ENCODE measurements around the gene CLRN2.

CLRN2 gene

DNA sequence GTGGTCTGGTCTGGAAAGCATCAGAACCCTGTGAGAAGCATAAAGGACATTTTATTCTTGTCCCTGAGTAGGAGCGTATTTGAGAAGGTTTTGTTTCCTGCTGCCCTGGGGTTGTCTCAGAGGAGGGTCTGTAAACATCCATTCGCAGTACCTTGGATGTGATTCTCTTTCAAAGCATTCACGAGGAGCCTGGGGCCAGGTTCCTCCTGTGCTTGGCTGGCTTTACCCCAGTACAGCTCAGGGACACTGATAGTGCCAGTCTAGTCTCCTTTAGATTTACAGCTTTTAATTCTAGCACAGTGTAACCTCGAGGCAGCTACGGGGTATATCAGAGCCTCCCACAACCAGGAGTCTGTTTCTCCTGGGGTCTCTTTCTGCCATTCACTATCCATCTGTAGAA lies 2.7 kb downstream of the CLRN2 start:
- POLR2A ChIA-PET, result no interaction called here
- H3K4me3 ChIP-seq (ENCODE audit: low read depth, low read length), result no peak overlapping the region
- CTCF ChIA-PET, result interaction anchor here (1.6 kb wide), 1 partner anchor 31 kb away, joined by 5 read pairs; no protein-coding TSS in a partner anchor

GRCh38 chr4:17521595-17521994 lies 6.6 kb downstream of the CLRN2 start:
- TF ChIP-seq, protein P1, sequence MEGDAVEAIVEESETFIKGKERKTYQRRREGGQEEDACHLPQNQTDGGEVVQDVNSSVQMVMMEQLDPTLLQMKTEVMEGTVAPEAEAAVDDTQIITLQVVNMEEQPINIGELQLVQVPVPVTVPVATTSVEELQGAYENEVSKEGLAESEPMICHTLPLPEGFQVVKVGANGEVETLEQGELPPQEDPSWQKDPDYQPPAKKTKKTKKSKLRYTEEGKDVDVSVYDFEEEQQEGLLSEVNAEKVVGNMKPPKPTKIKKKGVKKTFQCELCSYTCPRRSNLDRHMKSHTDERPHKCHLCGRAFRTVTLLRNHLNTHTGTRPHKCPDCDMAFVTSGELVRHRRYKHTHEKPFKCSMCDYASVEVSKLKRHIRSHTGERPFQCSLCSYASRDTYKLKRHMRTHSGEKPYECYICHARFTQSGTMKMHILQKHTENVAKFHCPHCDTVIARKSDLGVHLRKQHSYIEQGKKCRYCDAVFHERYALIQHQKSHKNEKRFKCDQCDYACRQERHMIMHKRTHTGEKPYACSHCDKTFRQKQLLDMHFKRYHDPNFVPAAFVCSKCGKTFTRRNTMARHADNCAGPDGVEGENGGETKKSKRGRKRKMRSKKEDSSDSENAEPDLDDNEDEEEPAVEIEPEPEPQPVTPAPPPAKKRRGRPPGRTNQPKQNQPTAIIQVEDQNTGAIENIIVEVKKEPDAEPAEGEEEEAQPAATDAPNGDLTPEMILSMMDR (IDR thresholded peaks at IDR 0.05; ENCODE audit: insufficient read depth, low read length, missing control alignments), result no peak

More for the DNA sequence above, 2.7 kb downstream of the CLRN2 start:
- TF ChIP-seq, protein P1 (IDR thresholded peaks at IDR 0.05; ENCODE audit: insufficient read depth, low read length, missing control alignments), result no peak
- no peak for DNase-seq (ENCODE audit: low read depth, low spot score)

DNA sequence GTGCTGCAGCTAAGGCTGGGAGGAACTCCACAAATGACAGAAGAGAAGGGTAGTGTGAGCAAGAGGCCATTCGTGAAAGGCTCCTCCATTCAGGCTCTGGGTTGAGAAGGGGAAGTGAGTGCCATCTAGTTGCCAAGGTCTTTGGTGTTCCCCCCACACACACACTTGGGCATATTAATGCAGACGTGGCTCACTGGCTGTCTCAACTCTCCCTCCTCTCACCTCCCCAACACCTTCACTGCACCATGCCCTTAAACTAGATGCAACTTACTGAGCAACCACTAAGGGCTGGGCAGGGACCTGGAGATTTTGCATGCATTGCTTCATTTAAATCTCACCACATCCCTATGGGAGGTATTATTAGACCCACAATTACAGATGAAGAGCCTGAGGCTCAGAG lies 8.7 kb downstream of the CLRN2 start:
- DNase-seq (ENCODE audit: low read depth, low spot score), result no peak
- CTCF ChIA-PET, result interaction anchor here (1.4 to 2.1 kb wide), 3 partner anchors 10 to 114 kb away, joined by 3 to 6 read pairs (median 3); partner anchors contain the start of gene QDPR
- no peak overlapping the region for H3K4me3 ChIP-seq (ENCODE audit: low read depth, low read length)
- POLR2A ChIA-PET, result no interaction called here
- TF ChIP-seq, protein P1 (IDR thresholded peaks at IDR 0.05; ENCODE audit: insufficient read depth, low read length, missing control alignments), result no peak

More at GRCh38 chr4:17521595-17521994, 6.6 kb downstream of the CLRN2 start:
- POLR2A ChIA-PET, result no interaction called here
- no peak overlapping the region for H3K4me3 ChIP-seq (ENCODE audit: low read depth, low read length)
- CTCF ChIA-PET, result no interaction called here
- DNase-seq (ENCODE audit: low read depth, low spot score), result no peak

DNA sequence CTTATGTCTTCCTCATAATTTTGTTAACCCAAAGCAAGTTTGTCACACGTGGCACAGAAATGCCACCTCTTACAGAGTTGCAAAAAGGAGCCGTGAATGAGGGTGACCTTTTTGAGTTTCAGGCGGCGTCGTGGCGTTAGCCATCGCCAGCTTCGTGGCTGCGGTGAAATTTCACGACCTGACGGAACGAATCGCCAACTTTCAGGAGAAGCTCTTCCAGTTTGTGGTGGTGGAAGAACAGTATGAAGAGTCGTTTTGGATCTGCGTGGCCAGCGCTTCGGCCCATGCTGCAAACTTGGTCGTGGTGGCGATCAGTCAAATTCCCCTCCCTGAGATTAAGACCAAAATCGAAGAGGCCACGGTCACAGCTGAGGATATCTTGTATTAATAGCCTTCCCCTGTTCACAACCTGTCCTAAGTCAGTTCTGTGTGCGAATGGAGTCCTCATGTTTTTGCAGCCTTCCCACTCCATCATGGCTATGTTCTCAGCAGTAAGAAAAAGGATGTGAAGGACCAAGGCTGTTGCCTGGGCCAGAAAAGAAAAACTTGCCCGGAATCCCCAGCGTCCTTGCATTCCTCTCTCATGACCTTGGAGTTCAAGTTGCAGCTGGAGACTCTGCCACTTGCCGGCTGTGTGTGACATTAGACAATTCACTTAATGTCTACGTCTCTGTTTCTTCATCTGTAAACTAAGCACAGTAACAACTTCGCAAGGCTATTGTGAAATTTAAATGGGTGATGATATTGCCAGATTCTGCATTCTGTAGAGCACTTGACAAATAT lies 11.9 kb downstream of the CLRN2 start:
- CTCF ChIA-PET, result no interaction called here
- DNase-seq (ENCODE audit: low read depth, low spot score), result no peak
- TF ChIP-seq, protein P1 (IDR thresholded peaks at IDR 0.05; ENCODE audit: insufficient read depth, low read length, missing control alignments), result no peak
- POLR2A ChIA-PET, result no interaction called here
- no peak overlapping the region for H3K4me3 ChIP-seq (ENCODE audit: low read depth, low read length)

- no peak for DNase-seq (ENCODE audit: low read depth, low spot score)
- TF ChIP-seq, protein P1 (IDR thresholded peaks at IDR 0.05; ENCODE audit: insufficient read depth, low read length, missing control alignments), result no peak
- no peak overlapping the region for H3K4me3 ChIP-seq (ENCODE audit: low read depth, low read length)
- CTCF ChIA-PET, result interaction anchor here (1.2 kb wide), 2 partner anchors 16 to 20 kb away, joined by 3 read pairs; no protein-coding TSS in a partner anchor
- POLR2A ChIA-PET, result no interaction called here
Measured at GRCh38 chr4:17528551-17529165, 13.7 kb downstream of the CLRN2 start.
